Neuron (in vitro differentiated cells): ENCODE measurements around the gene TPPP2.

Experiments
- H2AFZ ChIP-seq: one replicate; pipeline ENCODE4 v1.6.1; 2013; ENCODE audit warnings: low read depth, mild to moderate bottlenecking, inconsistent platforms, low read length, moderate library complexity
- H3K27me3 ChIP-seq: one replicate; pipeline ENCODE4 v1.6.1; 2013; ENCODE audit warnings: low read length; ENCODE audit not compliant: insufficient read depth
- H3K36me3 ChIP-seq: one replicate; pipeline ENCODE4 v1.6.1; 2013; ENCODE audit warnings: low read length; ENCODE audit not compliant: insufficient read depth
- H3K4me1 ChIP-seq: one replicate; pipeline ENCODE4 v1.6.1; 2013; ENCODE audit warnings: low read length; ENCODE audit not compliant: insufficient read depth
- H3K4me3 ChIP-seq: 2 replicates; pipeline ENCODE4 v1.5.1; 2013; ENCODE audit warnings: mild to moderate bottlenecking, low read length, moderate library complexity
- H3K9me3 ChIP-seq: one replicate; pipeline ENCODE4 v1.6.1; 2013; ENCODE audit warnings: low read length

The TPPP2 gene

GRCh38 chr14:21073921-21074320 is 43.9 kb downstream of the TPPP2 start:
- no peak overlapping the region for H2AFZ ChIP-seq
- peaks cover 11% of the 10 kb centered on the region for H3K4me1 ChIP-seq
- H3K4me3 ChIP-seq: no peak overlapping the region
- no peaks in the 10 kb centered on the region for H3K9me3 ChIP-seq
- H3K36me3 ChIP-seq: peaks cover 61% of the 10 kb centered on the region
- no peaks in the 10 kb centered on the region for H3K27me3 ChIP-seq

GRCh38 chr14:21074398-21075272 is 44.6 kb downstream of the TPPP2 start:
- Histone ChIP-seq H3K4me3 (no peak overlapping the region), H3K27me3 (no peaks in the 10 kb centered on the region), H2AFZ (no peak overlapping the region), H3K9me3 (no peaks in the 10 kb centered on the region), H3K4me1 (peaks cover 10% of the 10 kb centered on the region), H3K36me3 (peaks cover 68% of the 10 kb centered on the region)

DNA sequence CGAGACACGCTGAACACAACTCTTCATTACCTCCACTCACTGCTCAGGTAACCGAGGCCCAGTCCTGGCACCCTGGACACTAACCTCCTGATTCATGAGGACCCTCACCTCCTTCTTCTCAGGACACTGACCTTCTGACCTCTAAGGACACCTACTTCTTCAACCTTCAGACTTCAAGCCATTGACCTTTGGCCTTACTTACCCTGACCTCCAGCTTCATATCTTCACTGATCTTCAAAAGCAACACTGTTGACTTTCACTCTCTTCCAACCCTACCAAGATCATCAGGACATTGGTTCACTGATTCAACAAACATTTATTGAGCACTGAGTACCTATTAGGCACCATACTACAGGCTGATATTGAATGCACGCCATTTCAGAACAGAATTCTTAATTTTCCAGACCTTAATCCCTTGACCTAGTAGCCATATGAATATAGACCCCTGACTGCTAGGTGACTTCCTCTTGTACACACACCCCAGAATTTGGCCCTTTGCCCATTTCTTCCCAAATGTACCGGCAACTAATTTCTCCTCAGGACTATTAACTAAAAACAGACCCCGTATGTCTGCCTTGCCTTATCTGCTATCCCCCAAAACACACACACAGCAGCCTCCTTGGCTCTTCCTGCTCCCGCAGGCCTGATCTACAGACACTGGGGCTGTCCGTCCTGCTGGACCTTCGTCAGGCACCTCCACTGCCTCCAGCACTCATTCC is 45.9 kb downstream of the TPPP2 start:
- Histone ChIP-seq H3K4me1 (peaks cover 10% of the 10 kb centered on the region), H2AFZ (no peak overlapping the region), H3K4me3 (no peak overlapping the region), H3K27me3 (no peaks in the 10 kb centered on the region), H3K9me3 (no peaks in the 10 kb centered on the region), H3K36me3 (peaks cover 80% of the 10 kb centered on the region)

DNA sequence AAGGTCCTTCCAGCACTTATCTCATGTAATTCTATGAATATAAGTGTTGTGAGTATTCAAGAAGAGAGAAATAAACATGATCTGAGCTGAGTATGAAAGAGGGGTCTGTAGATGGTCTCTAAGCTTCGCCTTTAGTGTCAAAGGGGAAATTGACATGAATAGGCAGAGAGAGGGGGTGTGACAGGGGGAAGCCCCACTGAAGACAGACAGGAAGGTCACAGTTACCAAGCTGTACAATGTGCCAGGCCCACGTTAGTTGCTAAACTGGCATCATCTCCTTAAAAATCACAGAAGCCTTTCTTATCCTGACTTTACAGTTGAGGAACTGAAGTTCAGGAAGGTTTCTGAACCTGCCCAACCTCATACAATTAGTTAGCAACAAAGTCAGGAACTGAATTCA is 47.7 kb downstream of the TPPP2 start:
- Histone ChIP-seq H3K4me1 (no peaks in the 10 kb centered on the region), H2AFZ (no peak overlapping the region), H3K9me3 (no peaks in the 10 kb centered on the region), H3K27me3 (no peaks in the 10 kb centered on the region), H3K4me3 (no peak overlapping the region), H3K36me3 (peaks cover 92% of the 10 kb centered on the region)

DNA sequence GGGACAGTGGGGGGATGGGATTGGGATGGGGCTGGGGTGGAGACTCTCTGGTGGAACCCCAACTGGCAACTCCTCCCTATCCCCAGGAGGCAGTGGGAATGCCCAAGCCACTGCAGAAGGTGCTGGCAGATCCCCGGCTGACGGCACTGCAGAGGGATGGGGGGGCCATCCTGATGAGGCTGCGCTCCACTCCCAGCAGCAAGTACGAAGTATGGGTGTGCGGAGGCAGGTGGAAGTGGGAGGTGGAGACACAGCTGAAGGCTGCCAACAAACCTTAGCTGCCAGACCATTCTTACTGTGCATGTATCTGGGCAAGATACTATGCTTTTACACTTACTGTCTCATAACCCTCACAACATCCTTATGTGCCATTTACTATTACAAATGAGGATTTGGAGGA is 48.3 kb downstream of the TPPP2 start:
- no peaks in the 10 kb centered on the region for H3K27me3 ChIP-seq
- no peaks in the 10 kb centered on the region for H3K4me1 ChIP-seq
- H3K4me3 ChIP-seq: no peak overlapping the region
- H3K36me3 ChIP-seq: peaks cover 91% of the 10 kb centered on the region
- H3K9me3 ChIP-seq: no peaks in the 10 kb centered on the region
- no peak overlapping the region for H2AFZ ChIP-seq

DNA sequence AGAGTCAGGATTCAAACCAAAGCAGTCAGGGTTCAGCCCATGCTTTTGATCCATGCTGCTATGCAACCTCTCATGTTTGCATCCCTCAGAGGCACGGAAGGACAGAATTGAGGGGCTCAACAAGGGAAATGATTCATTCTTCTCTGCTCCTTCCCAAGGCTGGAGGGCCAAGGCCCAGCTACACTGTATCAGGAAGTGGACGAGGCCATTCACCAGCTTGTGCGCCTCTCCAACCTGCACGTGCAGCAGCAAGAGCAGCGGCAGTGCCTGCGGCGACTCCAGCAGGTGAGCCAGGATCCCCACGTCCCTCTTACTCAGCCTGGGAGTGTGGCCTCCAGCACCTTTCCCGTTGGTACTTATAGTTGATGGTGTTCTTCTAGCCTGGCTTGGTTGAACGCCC is 48.7 kb downstream of the TPPP2 start:
- no peaks in the 10 kb centered on the region for H3K4me1 ChIP-seq
- no peaks in the 10 kb centered on the region for H3K27me3 ChIP-seq
- no peaks in the 10 kb centered on the region for H3K9me3 ChIP-seq
- no peak overlapping the region for H3K4me3 ChIP-seq
- H2AFZ ChIP-seq: no peak overlapping the region
- H3K36me3 ChIP-seq: peaks cover 90% of the 10 kb centered on the region

DNA sequence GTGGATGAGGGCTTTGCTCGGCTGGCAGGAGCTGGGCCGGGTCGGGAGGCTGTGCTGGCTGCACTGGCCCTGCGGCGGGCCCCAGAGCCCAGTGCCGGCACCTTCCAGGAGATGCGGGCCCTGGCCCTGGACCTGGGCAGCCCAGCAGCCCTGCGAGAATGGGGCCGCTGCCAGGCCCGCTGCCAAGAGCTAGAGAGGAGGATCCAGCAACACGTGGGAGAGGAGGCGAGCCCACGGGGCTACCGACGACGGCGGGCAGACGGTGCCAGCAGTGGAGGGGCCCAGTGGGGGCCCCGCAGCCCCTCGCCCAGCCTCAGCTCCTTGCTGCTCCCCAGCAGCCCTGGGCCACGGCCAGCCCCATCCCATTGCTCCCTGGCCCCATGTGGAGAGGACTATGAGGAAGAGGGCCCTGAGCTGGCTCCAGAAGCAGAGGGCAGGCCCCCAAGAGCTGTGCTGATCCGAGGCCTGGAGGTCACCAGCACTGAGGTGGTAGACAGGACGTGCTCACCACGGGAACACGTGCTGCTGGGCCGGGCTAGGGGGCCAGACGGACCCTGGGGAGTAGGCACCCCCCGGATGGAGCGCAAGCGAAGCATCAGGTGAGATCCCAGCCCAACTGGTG is 51.6 kb downstream of the TPPP2 start:
- H3K4me1 ChIP-seq: peaks cover 1% of the 10 kb centered on the region
- H3K9me3 ChIP-seq: no peaks in the 10 kb centered on the region
- no peaks in the 10 kb centered on the region for H3K27me3 ChIP-seq
- peaks cover 92% of the 10 kb centered on the region for H3K36me3 ChIP-seq
- no peak overlapping the region for H3K4me3 ChIP-seq
- no peak overlapping the region for H2AFZ ChIP-seq
